HUES64 (cell line): Measurements from ENCODE around the gene ART1.
"Not testable (repeated sequence)": the region's sequence is repeated elsewhere in the genome, so short reads cannot be mapped to it uniquely, and the experiment has no call there.

Experiments
- H3K27ac ChIP-seq: 2 replicates; pipeline ENCODE4 v1.7.0; 2013; ENCODE audit warnings: low read depth, low read length, inconsistent platforms
- H3K27me3 ChIP-seq: 2 replicates; pipeline ENCODE4 v1.6.1; 2013; ENCODE audit warnings: mild to moderate bottlenecking, low read length; ENCODE audit not compliant: insufficient read depth
- H3K36me3 ChIP-seq: 2 replicates; pipeline ENCODE4 v1.6.1; 2013; ENCODE audit warnings: mild to moderate bottlenecking, low read length; ENCODE audit not compliant: insufficient read depth
- H3K4me1 ChIP-seq: 2 replicates; pipeline ENCODE4 v1.6.1; 2013; ENCODE audit warnings: mild to moderate bottlenecking, low read length, moderate library complexity; ENCODE audit not compliant: insufficient read depth
- H3K4me3 ChIP-seq: 2 replicates; pipeline ENCODE4 v1.5.1; 2013; ENCODE audit warnings: mild to moderate bottlenecking, low read length, moderate library complexity
- H3K9ac ChIP-seq: 2 replicates; pipeline ENCODE4 v1.6.1; 2013; ENCODE audit warnings: mild to moderate bottlenecking, low read depth, low read length
- H3K9me3 ChIP-seq: 2 replicates; pipeline ENCODE4 v1.6.1; 2013; ENCODE audit warnings: low read depth, low read length; ENCODE audit not compliant: insufficient read depth
- WGBS: fragments of 150-250, 120-280 bp; methylation state at CpG from one replicate; pipeline ENCODE4 v1.1.7; 2013; ENCODE audit warnings: missing lambda C conversion rate; 5-methylcytosine and 5-hydroxymethylcytosine counted together

ART1 gene

DNA sequence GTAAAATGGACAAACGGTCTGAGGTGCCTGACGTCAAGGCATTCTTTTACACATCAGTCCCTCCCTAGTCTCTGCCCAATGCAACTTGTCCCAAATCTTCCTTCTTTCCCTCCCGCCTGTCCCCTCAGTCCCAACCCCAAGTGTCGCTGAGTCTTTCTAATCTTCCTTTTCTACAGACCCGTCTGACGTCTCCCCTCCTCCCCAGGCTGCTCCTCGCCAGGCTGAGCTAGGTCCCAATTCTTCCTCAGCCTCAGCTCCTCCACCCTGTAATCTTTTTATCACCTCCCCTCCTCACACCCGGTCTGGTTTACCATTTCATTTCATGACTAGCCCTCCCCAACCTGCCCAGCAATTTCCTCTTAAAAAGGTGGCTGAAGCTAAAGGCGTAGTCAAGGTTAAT lies 4.4 kb downstream of the ART1 start:
- not testable (repeated sequence) for H3K9ac ChIP-seq, H3K27ac ChIP-seq, H3K4me1 ChIP-seq, H3K4me3 ChIP-seq, H3K9me3 ChIP-seq, H3K36me3 ChIP-seq, H3K27me3 ChIP-seq
- WGBS = 59% methylated on average over 9 of the region's 9 CpGs

DNA sequence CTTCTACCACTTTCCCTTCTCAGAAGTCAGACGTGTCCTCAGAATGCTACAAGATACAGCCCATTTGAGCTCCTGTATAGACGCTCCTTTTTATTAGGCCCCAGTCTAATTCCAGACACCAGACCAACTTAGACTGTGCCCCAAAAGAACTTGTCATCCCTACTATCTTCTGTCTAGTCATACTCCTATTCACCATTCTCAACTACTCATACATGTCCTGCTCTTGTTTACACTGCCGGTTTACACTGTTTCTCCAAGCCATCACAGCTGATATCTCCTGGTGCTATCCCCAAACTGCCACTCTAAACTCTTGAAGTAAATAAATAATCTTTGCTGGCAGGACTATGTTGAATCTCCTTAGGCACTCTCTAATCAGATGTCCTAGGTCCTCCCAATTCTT lies 7.6 kb downstream of the ART1 start:
- H3K4me1 ChIP-seq, H3K27me3 ChIP-seq, H3K36me3 ChIP-seq, H3K4me3 ChIP-seq, H3K9ac ChIP-seq, H3K27ac ChIP-seq, H3K9me3 ChIP-seq: not testable (repeated sequence)
- WGBS = 97% methylated on average over 2 of the region's 3 CpGs

DNA sequence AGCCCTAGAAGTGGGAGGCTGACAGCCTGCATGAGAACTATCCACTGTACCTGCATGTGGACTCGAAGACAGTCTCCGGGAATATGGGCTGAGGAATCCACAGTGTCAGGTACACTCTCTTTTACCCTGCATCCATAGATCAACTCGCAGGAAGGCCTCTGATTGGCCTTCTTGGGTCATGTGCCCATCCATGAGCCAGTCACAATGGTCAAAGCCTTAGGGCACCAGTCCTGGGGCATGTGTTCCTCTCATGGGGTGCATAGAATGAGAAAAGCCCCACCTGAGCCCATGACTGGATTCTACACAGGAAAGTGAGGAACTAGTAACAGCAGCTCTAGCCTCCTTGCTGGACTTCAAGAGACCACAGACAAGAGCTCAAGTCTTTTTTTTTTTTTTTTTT lies 10.6 kb downstream of the ART1 start:
- Histone ChIP-seq H3K4me3 (no peak overlapping the region), H3K9me3 (no peaks in the 10 kb centered on the region), H3K9ac (no peak overlapping the region), H3K27me3 (no peaks in the 10 kb centered on the region), H3K27ac (no peak overlapping the region), H3K4me1 (no peaks in the 10 kb centered on the region), H3K36me3 (no peaks in the 10 kb centered on the region)
- 95% methylated on average over 3 of the region's 3 CpGs for WGBS

DNA sequence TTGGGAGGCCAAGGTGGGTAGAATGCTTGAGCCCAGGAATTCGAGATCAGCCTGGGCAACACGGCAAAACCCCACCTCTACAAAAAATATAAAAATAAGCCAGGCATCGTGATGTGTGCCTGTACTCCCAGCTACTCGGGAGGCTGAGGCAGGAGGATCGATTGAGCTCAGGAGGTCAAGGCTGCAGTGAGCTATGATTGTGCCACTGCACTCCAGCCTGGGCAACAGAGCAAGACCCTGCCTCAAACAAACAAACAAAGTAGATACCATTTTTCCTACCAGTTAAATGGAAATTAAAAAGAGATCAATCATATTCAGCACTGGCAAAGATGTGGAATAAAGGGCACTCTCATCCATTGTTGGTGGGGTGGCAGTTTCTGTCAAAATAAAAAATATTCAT lies 12.4 kb downstream of the ART1 start:
- H3K4me1 ChIP-seq, H3K27me3 ChIP-seq, H3K9ac ChIP-seq, H3K36me3 ChIP-seq, H3K27ac ChIP-seq, H3K4me3 ChIP-seq, H3K9me3 ChIP-seq: not testable (repeated sequence)
- 93% methylated on average over 5 of the region's 5 CpGs for WGBS

DNA sequence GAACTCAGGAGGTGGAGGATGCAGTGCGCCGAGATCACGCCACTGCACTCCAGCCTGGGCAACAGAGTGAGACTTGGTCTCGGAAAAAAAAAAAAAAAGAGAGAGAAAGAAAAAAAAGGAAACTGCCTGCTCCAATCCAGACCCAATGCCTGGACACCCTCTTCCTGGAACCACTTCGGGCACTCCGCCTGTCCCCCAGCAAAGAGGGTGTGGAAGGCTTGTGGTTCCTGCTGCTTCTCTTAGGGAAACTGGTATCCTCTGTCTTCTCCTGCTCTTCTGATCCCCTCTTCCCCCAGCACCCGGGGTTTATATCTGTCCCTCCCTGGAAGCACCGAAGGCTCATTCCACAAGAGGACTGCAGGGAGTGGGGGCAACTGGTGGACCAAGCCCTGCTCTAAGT lies 13.3 kb downstream of the ART1 start:
- 96% methylated on average over 8 of the region's 8 CpGs for WGBS
- no peaks in the 10 kb centered on the region for H3K27me3 ChIP-seq
- H3K9me3 ChIP-seq = no peaks in the 10 kb centered on the region
- H3K9ac ChIP-seq = no peak overlapping the region
- no peaks in the 10 kb centered on the region for H3K4me1 ChIP-seq
- no peak overlapping the region for H3K27ac ChIP-seq
- H3K36me3 ChIP-seq = no peaks in the 10 kb centered on the region
- H3K4me3 ChIP-seq = no peak overlapping the region

DNA sequence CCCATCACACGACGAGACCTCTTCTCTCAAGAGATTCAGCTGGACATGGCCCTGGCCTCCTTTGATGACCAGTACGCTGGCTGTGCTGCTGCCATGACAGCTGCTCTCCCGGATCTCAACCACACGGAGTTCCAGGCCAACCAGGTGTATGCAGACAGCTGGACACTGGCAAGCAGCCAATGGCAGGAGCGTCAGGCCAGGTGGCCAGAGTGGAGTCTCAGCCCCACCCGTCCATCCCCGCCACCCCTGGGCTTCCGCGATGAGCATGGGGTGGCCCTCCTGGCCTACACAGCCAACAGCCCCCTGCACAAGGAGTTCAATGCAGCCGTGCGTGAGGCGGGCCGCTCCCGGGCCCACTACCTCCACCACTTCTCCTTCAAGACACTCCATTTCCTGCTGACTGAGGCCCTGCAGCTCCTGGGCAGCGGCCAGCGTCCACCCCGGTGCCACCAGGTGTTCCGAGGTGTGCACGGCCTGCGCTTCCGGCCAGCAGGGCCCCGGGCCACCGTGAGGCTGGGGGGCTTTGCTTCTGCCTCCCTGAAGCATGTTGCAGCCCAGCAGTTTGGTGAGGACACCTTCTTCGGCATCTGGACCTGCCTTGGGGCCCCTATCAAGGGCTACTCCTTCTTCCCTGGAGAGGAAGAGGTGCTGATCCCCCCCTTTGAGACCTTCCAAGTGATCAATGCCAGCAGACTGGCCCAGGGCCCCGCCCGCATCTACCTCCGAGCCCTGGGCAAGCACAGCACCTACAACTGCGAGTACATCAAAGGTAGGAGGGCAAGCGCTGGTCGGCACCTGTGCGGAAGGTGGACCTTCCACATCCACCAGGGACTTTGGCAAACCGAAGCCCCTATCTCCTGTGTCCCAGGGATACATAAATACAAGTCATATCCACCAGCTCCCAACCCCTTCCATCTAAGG lies 14.9 kb downstream of the ART1 start:
- 94% methylated on average over 33 of the region's 33 CpGs for WGBS
- no peaks in the 10 kb centered on the region for H3K4me1 ChIP-seq
- H3K27ac ChIP-seq = no peak overlapping the region

DNA sequence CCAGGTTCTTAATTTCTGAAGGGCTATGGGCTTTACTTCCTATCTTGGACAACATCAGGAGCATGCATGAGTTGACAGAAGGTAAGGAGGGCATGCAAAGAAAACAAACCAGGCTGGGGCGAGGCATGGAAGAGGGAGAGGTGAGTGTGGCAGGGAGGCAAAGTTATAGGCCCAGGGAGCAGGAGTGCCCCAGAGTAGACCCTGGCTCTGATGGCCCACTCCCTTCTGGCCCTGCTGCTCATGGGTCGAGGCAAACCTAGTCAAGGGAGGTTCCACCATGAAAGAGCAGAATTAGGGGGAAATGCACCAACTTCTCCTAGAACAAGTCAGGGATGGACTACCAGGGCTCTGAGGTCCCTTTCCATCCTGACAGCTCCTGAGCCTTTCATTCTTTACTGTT lies 16.0 kb downstream of the ART1 start:
- H3K4me1 ChIP-seq = no peaks in the 10 kb centered on the region
- 90% methylated on average over 2 of the region's 2 CpGs for WGBS
- H3K9ac ChIP-seq = no peak overlapping the region
- no peak overlapping the region for H3K4me3 ChIP-seq
- no peaks in the 10 kb centered on the region for H3K27me3 ChIP-seq
- no peaks in the 10 kb centered on the region for H3K9me3 ChIP-seq
- no peak overlapping the region for H3K27ac ChIP-seq
- peaks cover 6% of the 10 kb centered on the region; the same call in 1 of the 2 replicates for H3K36me3 ChIP-seq

More for the DNA sequence above, 14.9 kb downstream of the ART1 start:
- Histone ChIP-seq H3K9ac (no peak overlapping the region), H3K9me3 (no peaks in the 10 kb centered on the region), H3K36me3 (no peaks in the 10 kb centered on the region; the same call in 1 of the 2 replicates), H3K27me3 (no peaks in the 10 kb centered on the region), H3K4me3 (no peak overlapping the region)

DNA sequence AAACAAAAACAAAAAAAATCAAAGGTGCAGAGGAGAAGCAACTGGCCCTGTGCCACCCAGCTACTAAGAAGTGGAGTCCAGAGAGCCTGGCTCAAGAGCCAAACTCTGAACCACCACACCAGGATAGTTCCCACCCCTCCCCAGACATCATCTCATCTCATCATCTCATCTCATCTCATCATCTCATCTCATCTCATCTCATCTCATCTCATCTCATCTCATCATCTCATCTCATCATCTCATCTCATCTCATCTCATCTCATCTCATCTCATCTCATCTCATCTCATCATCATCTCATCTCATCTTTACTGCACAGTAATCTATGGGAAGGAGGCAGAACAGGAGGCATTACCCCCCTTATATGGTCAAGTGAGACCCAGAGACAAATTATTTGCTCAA lies 17.9 kb downstream of the ART1 start:
- no peak overlapping the region for H3K27ac ChIP-seq
- no peaks in the 10 kb centered on the region for H3K4me1 ChIP-seq
- no peaks in the 10 kb centered on the region for H3K9me3 ChIP-seq
- no peak overlapping the region for H3K4me3 ChIP-seq
- H3K27me3 ChIP-seq = no peaks in the 10 kb centered on the region
- H3K9ac ChIP-seq = no peak overlapping the region
- peaks cover 9% of the 10 kb centered on the region; the same call in 1 of the 2 replicates for H3K36me3 ChIP-seq

DNA sequence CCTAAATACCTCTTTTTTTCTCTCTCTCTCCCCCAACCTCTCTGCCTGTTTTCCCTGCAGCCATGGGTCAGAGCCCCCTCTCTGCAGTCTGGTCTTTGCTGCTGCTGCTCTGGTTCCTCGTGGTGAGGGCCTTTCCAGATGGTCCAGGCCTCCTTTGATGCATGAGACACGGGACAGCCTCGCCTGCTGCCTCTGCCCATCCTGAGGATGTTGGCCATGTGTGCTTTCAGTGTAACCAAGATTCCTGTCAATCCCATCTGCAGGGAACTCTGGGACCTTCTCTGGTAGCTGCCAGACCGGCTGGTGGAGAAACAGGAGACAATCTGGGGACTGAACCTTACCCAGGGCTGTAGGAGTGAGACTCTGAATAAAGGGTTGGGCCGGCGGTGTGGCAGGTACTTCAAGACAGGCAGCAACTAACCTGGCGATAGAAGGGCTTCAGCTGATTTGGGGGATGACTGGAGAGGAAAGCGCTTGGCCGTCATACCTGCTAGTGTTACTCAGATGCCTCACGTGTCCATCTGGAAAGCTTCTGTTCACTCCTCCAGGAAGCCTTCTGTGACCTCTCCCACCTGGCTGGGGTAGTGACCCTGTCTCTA lies 19.2 kb downstream of the ART1 start:
- H3K4me3 ChIP-seq = no peak overlapping the region
- H3K4me1 ChIP-seq = no peaks in the 10 kb centered on the region
- no peak overlapping the region for H3K27ac ChIP-seq
- no peaks in the 10 kb centered on the region for H3K27me3 ChIP-seq
- 93% methylated on average over 10 of the region's 10 CpGs for WGBS
- peaks cover 9% of the 10 kb centered on the region; the same call in 1 of the 2 replicates for H3K36me3 ChIP-seq
- no peak overlapping the region for H3K9ac ChIP-seq
- H3K9me3 ChIP-seq = no peaks in the 10 kb centered on the region

DNA sequence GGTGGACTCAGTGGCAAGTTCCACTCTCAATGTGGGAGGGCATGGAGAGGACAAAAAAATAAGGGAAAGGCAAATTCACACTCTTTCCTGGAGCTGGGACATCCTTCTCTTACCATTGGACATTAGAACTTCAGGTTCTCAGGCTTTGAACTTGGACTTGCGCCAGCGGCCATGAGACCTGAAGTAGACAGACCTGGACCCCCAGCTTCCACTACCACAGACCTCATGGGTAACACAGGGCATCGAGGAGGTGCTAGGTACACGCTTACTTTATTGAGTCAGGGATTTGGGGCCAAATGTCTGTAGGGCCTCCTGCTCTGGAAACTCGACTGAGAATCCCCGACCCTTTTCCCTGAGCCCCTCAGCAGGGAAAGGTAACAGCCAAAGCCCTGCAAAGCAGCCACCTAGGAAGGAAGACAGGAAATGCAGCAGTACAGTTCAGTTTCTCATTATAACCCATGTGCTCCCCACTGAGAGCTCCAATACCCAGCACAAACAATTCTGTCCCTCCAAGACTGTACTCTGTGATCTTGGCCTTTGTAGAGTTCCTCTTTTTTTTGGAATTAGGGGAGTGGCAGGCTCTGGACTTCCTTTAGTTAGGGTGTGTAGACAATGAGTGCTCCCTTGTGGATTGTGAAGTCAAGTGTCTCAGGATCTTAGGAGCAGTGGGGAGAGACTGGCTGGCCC lies 20.6 kb downstream of the ART1 start:
- Histone ChIP-seq H3K4me1 (no peaks in the 10 kb centered on the region), H3K36me3 (peaks cover 12% of the 10 kb centered on the region; the same call in 1 of the 2 replicates), H3K9ac (no peak overlapping the region), H3K27me3 (no peaks in the 10 kb centered on the region), H3K27ac (no peak overlapping the region), H3K9me3 (no peaks in the 10 kb centered on the region), H3K4me3 (no peak overlapping the region)
- WGBS = 92% methylated on average over 6 of the region's 6 CpGs

DNA sequence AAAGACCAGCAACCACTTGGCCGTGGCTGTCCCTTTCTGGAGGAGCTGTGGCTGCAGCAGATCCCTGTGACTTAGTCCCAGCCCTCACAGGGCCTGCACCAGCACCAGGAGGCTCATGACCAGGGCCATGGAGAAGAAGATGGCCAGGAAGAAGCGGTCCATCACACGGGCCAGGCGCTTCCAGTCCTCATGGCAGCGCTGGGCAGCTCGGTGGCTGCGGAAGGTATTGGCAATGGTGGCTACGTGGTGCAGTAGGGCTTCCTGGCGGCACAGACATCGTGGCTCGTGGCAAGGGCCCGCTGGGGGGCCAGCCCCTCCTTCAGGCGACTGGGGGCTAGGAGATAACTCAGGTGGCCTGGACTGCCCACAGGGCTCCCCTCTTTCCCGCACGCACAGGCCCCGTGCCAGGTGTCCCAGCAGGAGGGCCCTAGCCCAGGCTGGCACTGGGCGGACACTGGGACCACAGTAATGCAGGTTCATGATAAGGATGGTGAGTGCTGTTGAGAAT lies 21.1 kb downstream of the ART1 start:
- Histone ChIP-seq H3K27ac (no peak overlapping the region), H3K9me3 (no peaks in the 10 kb centered on the region), H3K27me3 (no peaks in the 10 kb centered on the region), H3K4me3 (no peak overlapping the region), H3K36me3 (peaks cover 13% of the 10 kb centered on the region; the same call in 1 of the 2 replicates), H3K4me1 (no peaks in the 10 kb centered on the region), H3K9ac (no peak overlapping the region)
- 96% methylated on average over 17 of the region's 17 CpGs for WGBS
